Colonic mucosa (tissue), 4 donors: ENCODE measurements around the gene FBLL1. TPM values are rescaled to one million over a fixed set of nuclear protein-coding genes. Genes with fewer than 3 reads are reported as not detected.

Experiments used
- DNase-seq: peaks from one replicate; pipeline ENCODE4 v3.0.0-alpha.2; 2020
- H3K27ac ChIP-seq: fragments of 200-600 bp; one replicate; pipeline ENCODE4 v1.8.0; 2021
- H3K27me3 ChIP-seq: fragments of 200-600 bp; one replicate; pipeline ENCODE4 v1.8.0; 2021
- H3K36me3 ChIP-seq: fragments of 200-600 bp; one replicate; pipeline ENCODE4 v1.8.0; 2021
- H3K4me1 ChIP-seq: fragments of 200-600 bp; one replicate; pipeline ENCODE4 v1.8.0; 2021; ENCODE audit warnings: mild to moderate bottlenecking
- H3K4me3 ChIP-seq: fragments of 200-600 bp; one replicate; pipeline ENCODE4 v1.8.0; 2021
- H3K9ac ChIP-seq, 2 donors: one replicate each; pipeline ENCODE4 v1.7.0; 2013; ENCODE audit warnings: control low read depth in 2 of 2, low read depth in 2 of 2, low read length in 2 of 2
- H3K9me3 ChIP-seq: fragments of 200-600 bp; one replicate; pipeline ENCODE4 v1.8.0; 2021
- CTCF ChIP-seq: fragments of 200-600 bp; IDR thresholded peaks from one replicate; pipeline ENCODE4 v1.8.0; 2022; ENCODE audit warnings: antibody characterized with exemption, mild to moderate bottlenecking
- intact Hi-C: fragments of 100-400 bp; cut with DNase I; formaldehyde crosslinking; loops from one replicate; pipeline ENCODE4 v1.14.1; 2022
- total RNA-seq, 2 donors: library from RNA; stranded (reverse); fragmentation: NEBNext Ultra II Directional in 1 of 2; extraction: Animal tissue kit (Norgen Biotek cat#: 25700) in 1 of 2; gene quantifications; one replicate each; pipeline ENCODE4 v1.2.1, GENCODE V29; 2021
- donor health status: healthy.
- donor health status: DM: no; HTN: no; CAD: no.
- donor health status: DM: no; HTN: no; CAD: no.

The FBLL1 gene
- total RNA-seq, 2 donors from 2014 or later, result 0.58 TPM; not detected in 1

- Histone ChIP-seq H3K9ac (no peak overlapping the region), H3K36me3 (peaks cover 24% of the 10 kb centered on the region), H3K4me1 (no peaks in the 10 kb centered on the region), H3K4me3 (no peak overlapping the region), H3K9me3 (no peaks in the 10 kb centered on the region), H3K27ac (no peak overlapping the region), H3K27me3 (no peaks in the 10 kb centered on the region)
- TF ChIP-seq CTCF, result no peak
- no peak for DNase-seq
- intact Hi-C loops, result loop anchor here (5.0 kb wide), 1 partner anchor 222 kb away; no protein-coding TSS in a partner anchor
Observed at GRCh38 chr5:168489059-168489458, 40.0 kb upstream of the FBLL1 start.

- H3K9me3 ChIP-seq, result no peaks in the 10 kb centered on the region
- intact Hi-C loops, result no loop called here
- DNase-seq, result no peak
- H3K4me3 ChIP-seq, result no peak overlapping the region
- no peak overlapping the region for H3K9ac ChIP-seq
- peaks cover 26% of the 10 kb centered on the region for H3K36me3 ChIP-seq
- H3K27ac ChIP-seq, result no peak overlapping the region
- no peak for TF ChIP-seq CTCF
- H3K27me3 ChIP-seq, result no peaks in the 10 kb centered on the region
- no peaks in the 10 kb centered on the region for H3K4me1 ChIP-seq
Observed at GRCh38 chr5:168494057-168494555, 35.0 kb upstream of the FBLL1 start.

GRCh38 chr5:168502563-168503237 lies 26.4 kb upstream of the FBLL1 start:
- intact Hi-C loops, result no loop called here

GRCh38 chr5:168513861-168514428 lies 15.2 kb upstream of the FBLL1 start:
- Histone ChIP-seq H3K9me3 (no peaks in the 10 kb centered on the region), H3K4me1 (no peaks in the 10 kb centered on the region), H3K36me3 (peaks cover 12% of the 10 kb centered on the region), H3K4me3 (no peak overlapping the region), H3K27me3 (no peaks in the 10 kb centered on the region), H3K27ac (no peak overlapping the region), H3K9ac (no peak overlapping the region)
- TF ChIP-seq CTCF, result no peak
- intact Hi-C loops, result no loop called here
- DNase-seq, result no peak

More at GRCh38 chr5:168502563-168503237, 26.4 kb upstream of the FBLL1 start:
- Histone ChIP-seq H3K4me1 (no peaks in the 10 kb centered on the region), H3K9ac (no peak overlapping the region), H3K36me3 (no peaks in the 10 kb centered on the region), H3K4me3 (no peak overlapping the region), H3K27me3 (no peaks in the 10 kb centered on the region), H3K27ac (no peak overlapping the region), H3K9me3 (no peaks in the 10 kb centered on the region)
- TF ChIP-seq CTCF, result no peak
- no peak for DNase-seq

GRCh38 chr5:168525856-168526255 lies 3.2 kb upstream of the FBLL1 start:
- DNase-seq, result no peak
- no peak overlapping the region for H3K9ac ChIP-seq
- intact Hi-C loops, result no loop called here
- H3K4me3 ChIP-seq, result no peak overlapping the region
- no peaks in the 10 kb centered on the region for H3K9me3 ChIP-seq
- H3K36me3 ChIP-seq, result no peaks in the 10 kb centered on the region
- H3K27me3 ChIP-seq, result peaks cover 14% of the 10 kb centered on the region
- no peak overlapping the region for H3K27ac ChIP-seq
- no peak for TF ChIP-seq CTCF
- H3K4me1 ChIP-seq, result peaks cover 3% of the 10 kb centered on the region
